A549 (cell line): ENCODE results near the gene CUL1. TPM values are rescaled to one million over a fixed set of nuclear protein-coding genes. Genes with fewer than 3 reads are reported as not detected.

Experiments
- ATAC-seq, 2 experiments: fragments of 200-7000 bp in 1 of 2; fragments of >200 bp in 1 of 2; cut with Nextera tagmentation in 1 of 2; cut with Tn5 transposase in 1 of 2; 3 replicates each; pipeline versions ENCODE4 v1.8.0 to v1.9.1; 2018 to 2020; ENCODE audit warnings: mild to moderate bottlenecking in 1 of 2, moderate library complexity in 1 of 2
- CTCF ChIA-PET: fragments of 300-600 bp; sonication (Branson Sonifier 250); formaldehyde crosslinking; extraction: SDS; loops from one replicate; lab custom pipeline; 2021; ENCODE audit warnings: antibody characterized with exemption, inconsistent platforms; lab: Yijun Ruan, JAX
- POLR2A ChIA-PET: fragments of 350-600 bp; formaldehyde crosslinking; extraction: SDS; loops from one replicate; lab custom pipeline; 2021; ENCODE audit warnings: antibody characterized with exemption, inconsistent platforms; lab: Yijun Ruan, JAX
- DNase-seq, 2 experiments: peaks; one replicate each; pipeline versions ENCODE4 v3.0.0 to v3.0.0-alpha.2; 2011 to 2016; ENCODE audit warnings: low read depth in 1 of 2, low spot score in 1 of 2
- FAIRE-seq: peaks from 2 replicates; lab custom pipeline; 2011; peaks lifted over from hg19 to GRCh38; lab: Jason Lieb, UNC
- H3K27ac ChIP-seq, 2 experiments: fragments of >200 bp; sonication (Bioruptor Twin); formaldehyde crosslinking; 3 replicates each; pipeline ENCODE4 v1.5.1; 2016 to 2017
- H3K4me1 ChIP-seq: fragments of >200 bp; sonication (Bioruptor Twin); formaldehyde crosslinking; 3 replicates; pipeline ENCODE4 v1.6.1; 2016
- H3K4me2 ChIP-seq: fragments of >200 bp; sonication (Bioruptor Twin); formaldehyde crosslinking; 3 replicates; pipeline ENCODE4 v1.6.1; 2016
- H3K4me3 ChIP-seq: fragments of >200 bp; sonication (Bioruptor Twin); formaldehyde crosslinking; 3 replicates; pipeline ENCODE4 v1.5.1; 2016
- H3K9me3 ChIP-seq: fragments of >200 bp; sonication (Bioruptor Twin); formaldehyde crosslinking; 3 replicates; pipeline ENCODE4 v1.6.1; 2016
- EHF ChIP-seq: fragments of 250-450 bp; sonication (Bioruptor Pico); IDR thresholded peaks from 2 replicates; pipeline ENCODE4 v1.5.0; 2020; ENCODE audit warnings: mild to moderate bottlenecking
- EHMT2 ChIP-seq: fragments of 200-600 bp; sonication (generic); IDR thresholded peaks from 2 replicates; pipeline ENCODE4 v1.6.1; 2016; ENCODE audit warnings: antibody characterized with exemption, low read depth, mild to moderate bottlenecking, moderate library complexity
- EP300 ChIP-seq, 2 experiments: fragments of >200 bp; sonication (Bioruptor Twin); formaldehyde crosslinking; IDR thresholded peaks; 2 replicates in 1 of 2; 3 replicates in 1 of 2; pipeline ENCODE4 v1.6.1; 2016 to 2017
- ESRRA ChIP-seq: fragments of 150-350 bp; IDR thresholded peaks from 2 replicates; pipeline ENCODE4 v1.6.1; 2014; ENCODE audit warnings: mild to moderate bottlenecking, low read length, borderline replicate concordance
- FOSL2 ChIP-seq, 2 experiments: fragments of 450-650 bp in 1 of 2; fragments of >200 bp in 1 of 2; sonication (Bioruptor Twin) in 1 of 2; formaldehyde crosslinking; IDR thresholded peaks; 2 replicates each; pipeline versions ENCODE4 v1.5.0 to v1.6.1; 2016 to 2020; ENCODE audit warnings: mild to moderate bottlenecking in 1 of 2, moderate library complexity in 1 of 2
- HDAC2 ChIP-seq: fragments of 200-600 bp; sonication (generic); IDR thresholded peaks from 2 replicates; pipeline ENCODE4 v1.6.1; 2016
- HEYL ChIP-seq: fragments of 250-450 bp; sonication (Bioruptor Pico); IDR thresholded peaks from 2 replicates; pipeline ENCODE4 v1.8.0; 2021; ENCODE audit warnings: mild to moderate bottlenecking, moderate library complexity
- HOXB5 ChIP-seq: fragments of 250-450 bp; sonication (Bioruptor Pico); IDR thresholded peaks from 2 replicates; pipeline ENCODE4 v1.5.0; 2020; ENCODE audit warnings: mild to moderate bottlenecking, moderate library complexity
- JUN ChIP-seq, 2 experiments: fragments of >200 bp; sonication (Bioruptor Twin); formaldehyde crosslinking; IDR thresholded peaks; 2 replicates in 1 of 2; 3 replicates in 1 of 2; pipeline ENCODE4 v1.6.1; 2016 to 2017
- JUNB ChIP-seq: fragments of >200 bp; sonication (Bioruptor Twin); formaldehyde crosslinking; IDR thresholded peaks from 2 replicates; pipeline ENCODE4 v1.6.1; 2016
- MAFK ChIP-seq: fragments of 450-650 bp; IDR thresholded peaks from 2 replicates; pipeline ENCODE4 v1.6.1; 2014; ENCODE audit not compliant: partially characterized antibody
- POLR2A ChIP-seq: IDR thresholded peaks from 2 replicates; pipeline ENCODE4 v1.6.1; 2012; ENCODE audit warnings: mild to moderate bottlenecking, low read length
- POLR2AphosphoS2 ChIP-seq: conservative IDR thresholded peaks from 2 replicates; pipeline ENCODE4 v1.6.1; 2012; ENCODE audit warnings: low read length, improper control_type of control experiment, inconsistent platforms
- RAD21 ChIP-seq, 2 experiments: fragments of >200 bp in 1 of 2; sonication (Bioruptor Twin) in 1 of 2; formaldehyde crosslinking in 1 of 2; IDR thresholded peaks in 1 of 2; conservative IDR thresholded peaks in 1 of 2; 2 replicates in 1 of 2; 3 replicates in 1 of 2; pipeline ENCODE4 v1.6.1; 2012 to 2018; ENCODE audit warnings: inconsistent platforms in 1 of 2
- SMC3 ChIP-seq: fragments of >200 bp; sonication (Bioruptor Twin); formaldehyde crosslinking; IDR thresholded peaks from 3 replicates; pipeline ENCODE4 v1.6.1; 2018; ENCODE audit warnings: inconsistent platforms
- TFCP2L1 ChIP-seq: fragments of 250-450 bp; sonication (Bioruptor Pico); IDR thresholded peaks from 2 replicates; pipeline ENCODE4 v1.5.0; 2021; ENCODE audit warnings: mild to moderate bottlenecking
- ZNF302 ChIP-seq: fragments of 250-450 bp; sonication (Bioruptor Pico); IDR thresholded peaks from 2 replicates; pipeline ENCODE4 v1.9.0; 2021; ENCODE audit warnings: inconsistent platforms, mild to moderate bottlenecking, moderate library complexity
- WGBS: methylation state at CpG from one replicate; pipeline ENCODE4 v1.1.6; 2017; ENCODE audit errors: missing lambda C conversion rate; 5-methylcytosine and 5-hydroxymethylcytosine counted together
- polyA minus RNA-seq: library from RNA; depleted of rRNA, polyadenylated mRNA; stranded (reverse); fragments of >200 nt; gene quantifications from 2 replicates; pipeline ENCODE4 v1.2.3, GENCODE V29; 2011; rRNA and poly(A)+ RNA removed
- polyA plus RNA-seq, 4 experiments: library from polyadenylated mRNA; depleted of rRNA in 3 of 4; stranded (reverse); fragments of >200 nt; fragmentation: RNase III in 1 of 4; extraction: RNeasy Plus Mini Kit Qiagen cat#74134 plus additional on column Dnase treatment in 1 of 4; gene quantifications; 2 replicates in 3 of 4; 3 replicates in 1 of 4; pipeline ENCODE4 v1.2.3, GENCODE V29; 2011 to 2017
- TF ChIP-seq, protein P1 (sequence below): IDR thresholded peaks from 2 replicates; pipeline ENCODE4 v1.6.1; 2012; ENCODE audit warnings: low read depth, borderline replicate concordance
- TF ChIP-seq, protein P2 (sequence below): fragments of >200 bp; sonication (Bioruptor Twin); formaldehyde crosslinking; IDR thresholded peaks from 3 replicates; pipeline ENCODE4 v1.6.1; 2016
- TF ChIP-seq, protein P3 (sequence below): fragments of 450-650 bp; IDR thresholded peaks from 2 replicates; pipeline ENCODE4 v1.6.1; 2014; ENCODE audit warnings: antibody characterized with exemption

The CUL1 gene
- polyA plus RNA-seq (2011; rRNA removed) (59.3 and 70.6 TPM in 2 replicates), polyA plus RNA-seq (2017; fragmentation: RNase III; extraction: RNeasy Plus Mini Kit Qiagen cat#74134 plus additional on column Dnase treatment) (55.1 to 57.9 TPM (median 56.8 TPM) in 3 replicates), polyA minus RNA-seq (40.7 and 48.0 TPM in 2 replicates)
- polyA plus RNA-seq (2012; cell fraction: cytosol; rRNA removed), result 31.7 and 34.0 TPM in 2 replicates
- 19.2 and 29.9 TPM in 2 replicates for polyA plus RNA-seq (2012; cell fraction: nucleus; rRNA removed)

DNA sequence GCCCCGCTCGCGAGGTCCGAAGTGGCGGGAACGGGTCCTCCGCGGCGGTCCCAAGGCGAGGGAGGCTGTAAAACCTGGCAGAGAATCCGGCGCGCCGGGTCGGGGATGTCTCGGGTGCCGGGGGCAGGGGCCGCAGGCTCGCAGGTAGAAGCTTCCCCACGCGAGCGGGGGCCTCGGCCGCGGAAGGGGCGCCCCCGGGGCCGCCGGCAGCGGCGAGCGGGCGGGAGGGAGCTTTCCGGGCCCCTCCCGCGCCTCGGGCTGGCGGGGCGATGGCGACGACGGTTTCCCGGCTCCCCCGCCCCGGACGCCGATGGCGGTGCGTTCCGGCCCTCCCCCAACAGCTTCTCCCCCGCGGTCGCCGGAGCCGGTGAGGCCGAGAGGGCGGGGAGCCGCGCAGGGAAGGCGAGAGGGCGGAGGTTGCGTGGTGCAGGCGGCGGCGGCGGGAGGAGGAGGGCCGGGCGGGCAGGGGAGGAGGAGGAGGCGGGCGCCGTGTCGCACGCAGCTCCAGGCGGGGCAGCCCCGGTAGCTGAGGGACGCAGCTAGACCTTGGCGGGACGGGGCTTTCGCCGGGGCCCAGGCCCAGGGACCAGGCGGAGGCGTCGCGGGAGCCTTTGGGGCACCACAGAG, at the start of gene CUL1:
TSS of gene CUL1 (plus strand) at position 507 of the 627 bp plus-strand sequence. CDS start 31,220 bp downstream, outside the sequence.
- POLR2A ChIA-PET, result interaction anchor here (0.6 to 2.4 kb wide), 7 partner anchors 12 to 287 kb away, joined by 3 to 10 read pairs (median 3); no protein-coding TSS in a partner anchor
- 0% methylated on average over 8 of the region's 84 CpGs for WGBS

DNA sequence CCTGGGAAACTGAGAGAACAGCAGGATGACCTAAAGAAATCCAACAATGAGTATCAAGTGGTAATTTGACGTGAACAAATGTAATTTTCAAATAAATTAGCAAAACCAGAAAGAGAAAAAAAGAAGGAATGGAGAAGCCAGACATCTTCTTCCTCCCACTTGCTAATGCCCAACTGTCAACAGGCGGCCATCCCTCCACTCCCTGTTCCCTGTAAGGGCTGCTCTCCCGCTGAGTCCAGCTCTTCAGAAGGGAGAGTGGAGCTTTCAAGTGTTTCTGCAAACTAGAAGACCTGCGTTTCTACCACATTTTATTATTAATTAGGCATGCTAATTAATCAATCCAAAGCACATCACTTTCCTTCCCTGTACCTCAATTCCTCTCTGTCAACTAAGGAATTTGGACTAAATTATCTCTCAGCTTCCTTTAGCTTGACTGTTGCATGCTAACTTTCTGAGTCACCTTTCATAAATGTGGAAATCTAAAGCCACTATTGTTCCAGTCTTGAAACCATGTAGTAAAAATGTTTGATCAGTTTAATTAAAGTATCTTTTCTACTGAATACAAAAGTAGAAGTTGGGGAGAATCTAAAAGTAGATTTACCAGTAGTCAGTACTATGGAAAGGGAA, 48.4 kb upstream of the CUL1 start:
- Histone ChIP-seq H3K4me2 (no peak overlapping the region), H3K9me3 (no peaks in the 10 kb centered on the region), H3K27ac (no peak overlapping the region), H3K4me1 (peaks cover 2% of the 10 kb centered on the region; the same call in 1 of the 3 replicates), H3K4me3 (no peak overlapping the region)
- ATAC-seq (peak in 1 of 2 experiments; percentile 44; a peak in 2 of 6 replicates), FAIRE-seq (peak; percentile 65), DNase-seq (no peak)
- TF ChIP-seq MAFK, result no peak
- TF ChIP-seq, protein P1, sequence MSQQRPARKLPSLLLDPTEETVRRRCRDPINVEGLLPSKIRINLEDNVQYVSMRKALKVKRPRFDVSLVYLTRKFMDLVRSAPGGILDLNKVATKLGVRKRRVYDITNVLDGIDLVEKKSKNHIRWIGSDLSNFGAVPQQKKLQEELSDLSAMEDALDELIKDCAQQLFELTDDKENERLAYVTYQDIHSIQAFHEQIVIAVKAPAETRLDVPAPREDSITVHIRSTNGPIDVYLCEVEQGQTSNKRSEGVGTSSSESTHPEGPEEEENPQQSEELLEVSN, result no peak
- TF ChIP-seq EHF (CRISPR knock-in tag), result no peak
- TF ChIP-seq, protein P2, sequence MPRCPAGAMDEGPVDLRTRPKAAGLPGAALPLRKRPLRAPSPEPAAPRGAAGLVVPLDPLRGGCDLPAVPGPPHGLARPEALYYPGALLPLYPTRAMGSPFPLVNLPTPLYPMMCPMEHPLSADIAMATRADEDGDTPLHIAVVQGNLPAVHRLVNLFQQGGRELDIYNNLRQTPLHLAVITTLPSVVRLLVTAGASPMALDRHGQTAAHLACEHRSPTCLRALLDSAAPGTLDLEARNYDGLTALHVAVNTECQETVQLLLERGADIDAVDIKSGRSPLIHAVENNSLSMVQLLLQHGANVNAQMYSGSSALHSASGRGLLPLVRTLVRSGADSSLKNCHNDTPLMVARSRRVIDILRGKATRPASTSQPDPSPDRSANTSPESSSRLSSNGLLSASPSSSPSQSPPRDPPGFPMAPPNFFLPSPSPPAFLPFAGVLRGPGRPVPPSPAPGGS, result no peak
- no peak for TF ChIP-seq HDAC2
- TF ChIP-seq EP300 (IDR thresholded peaks at IDR 0.05), result no peak
- TF ChIP-seq TFCP2L1 (CRISPR knock-in tag), result no peak
- no peak for TF ChIP-seq EHMT2
- no peak for TF ChIP-seq FOSL2 (IDR thresholded peaks at IDR 0.05)
- no peak for TF ChIP-seq FOSL2 (CRISPR knock-in tag; IDR thresholded peaks at IDR 0.05)
- TF ChIP-seq POLR2A, result no peak
- no peak for TF ChIP-seq ESRRA
- no peak for TF ChIP-seq HOXB5 (CRISPR knock-in tag)
- TF ChIP-seq SMC3, result no peak
- TF ChIP-seq JUNB, result no peak
- no peak for TF ChIP-seq HEYL
- CTCF ChIA-PET, result interaction anchor here (1.4 kb wide), 1 partner anchor 19 kb away, joined by 3 read pairs; no protein-coding TSS in a partner anchor
- POLR2A ChIA-PET, result no interaction called here
- whole genome bisulfite sequencing, result 59% methylated on average over 4 of the region's 4 CpGs

More for the DNA sequence above, at the start of gene CUL1:
- TF ChIP-seq RAD21 (conservative IDR thresholded peaks at IDR 0.05 in 1 of 2, IDR thresholded peaks at IDR 0.05 in 1 of 2) (0 out of 5 replicates have a peak, but pooled peaks of 1 of the 2 experiments have one; percentile 15), ZNF302 (CRISPR knock-in tag) (no peak), POLR2A (peak; percentile 83), SMC3 (0 out of 3 replicates have a peak, but pooled peaks have one; percentile 4), POLR2AphosphoS2 (no peak), JUN (IDR thresholded peaks at IDR 0.05) (peak in 1 of 2 experiments; percentile 80; a peak in 3 of 5 replicates)
- TF ChIP-seq, protein P1, result peak; percentile 62
- TF ChIP-seq, protein P3, sequence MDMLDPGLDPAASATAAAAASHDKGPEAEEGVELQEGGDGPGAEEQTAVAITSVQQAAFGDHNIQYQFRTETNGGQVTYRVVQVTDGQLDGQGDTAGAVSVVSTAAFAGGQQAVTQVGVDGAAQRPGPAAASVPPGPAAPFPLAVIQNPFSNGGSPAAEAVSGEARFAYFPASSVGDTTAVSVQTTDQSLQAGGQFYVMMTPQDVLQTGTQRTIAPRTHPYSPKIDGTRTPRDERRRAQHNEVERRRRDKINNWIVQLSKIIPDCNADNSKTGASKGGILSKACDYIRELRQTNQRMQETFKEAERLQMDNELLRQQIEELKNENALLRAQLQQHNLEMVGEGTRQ, result no peak
- TF ChIP-seq, protein P2, result peak; percentile 55; the same call in 1 of the 3 replicates
- peak; percentile 39 to 80 for DNase-seq
- peak within 1 kb of the TSS; percentile 78 for H3K4me3 ChIP-seq
- CTCF ChIA-PET, result interaction anchor here (0.7 to 1.7 kb wide), 2 partner anchors 16 to 123 kb away, joined by 3 to 4 read pairs; no protein-coding TSS in a partner anchor
- H3K27ac ChIP-seq, result peak within 1 kb of the TSS; percentile 98 to 99
- no peaks in the 10 kb centered on the region for H3K9me3 ChIP-seq
- H3K4me1 ChIP-seq, result peaks cover 38% of the 10 kb centered on the region
- no peak for FAIRE-seq
- peak within 1 kb of the TSS; percentile 93 for H3K4me2 ChIP-seq
- ATAC-seq, result peak; percentile 87
